ENCODE measurements around the gene FAM118B.

DNA sequence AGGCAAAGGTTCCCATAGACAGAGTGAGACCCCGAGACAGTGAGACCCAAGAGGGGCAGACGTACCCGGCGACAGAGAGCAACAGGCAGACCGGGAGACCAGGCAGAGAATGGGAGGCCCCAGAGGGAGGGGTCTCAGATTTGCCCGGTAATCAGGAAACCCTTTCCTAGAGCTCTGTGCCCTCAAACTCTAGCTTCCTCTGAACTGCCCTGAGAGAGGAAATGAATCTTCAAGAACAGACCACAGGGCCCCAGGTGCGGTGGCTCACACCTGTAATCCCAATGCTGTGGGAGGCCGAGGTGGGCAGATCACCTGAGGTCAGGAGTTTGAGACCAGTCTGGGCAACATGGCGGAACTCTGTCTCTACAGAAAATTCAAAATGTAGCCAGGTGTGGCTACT, 47.8 kb upstream of the FAM118B start:
- TF ChIP-seq RAD21 (IDR thresholded peaks at IDR 0.05), result no peak
- no peak for TF ChIP-seq FOXA1 (IDR thresholded peaks at IDR 0.05)
- TF ChIP-seq, protein P1, sequence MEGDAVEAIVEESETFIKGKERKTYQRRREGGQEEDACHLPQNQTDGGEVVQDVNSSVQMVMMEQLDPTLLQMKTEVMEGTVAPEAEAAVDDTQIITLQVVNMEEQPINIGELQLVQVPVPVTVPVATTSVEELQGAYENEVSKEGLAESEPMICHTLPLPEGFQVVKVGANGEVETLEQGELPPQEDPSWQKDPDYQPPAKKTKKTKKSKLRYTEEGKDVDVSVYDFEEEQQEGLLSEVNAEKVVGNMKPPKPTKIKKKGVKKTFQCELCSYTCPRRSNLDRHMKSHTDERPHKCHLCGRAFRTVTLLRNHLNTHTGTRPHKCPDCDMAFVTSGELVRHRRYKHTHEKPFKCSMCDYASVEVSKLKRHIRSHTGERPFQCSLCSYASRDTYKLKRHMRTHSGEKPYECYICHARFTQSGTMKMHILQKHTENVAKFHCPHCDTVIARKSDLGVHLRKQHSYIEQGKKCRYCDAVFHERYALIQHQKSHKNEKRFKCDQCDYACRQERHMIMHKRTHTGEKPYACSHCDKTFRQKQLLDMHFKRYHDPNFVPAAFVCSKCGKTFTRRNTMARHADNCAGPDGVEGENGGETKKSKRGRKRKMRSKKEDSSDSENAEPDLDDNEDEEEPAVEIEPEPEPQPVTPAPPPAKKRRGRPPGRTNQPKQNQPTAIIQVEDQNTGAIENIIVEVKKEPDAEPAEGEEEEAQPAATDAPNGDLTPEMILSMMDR (IDR thresholded peaks at IDR 0.05; ENCODE audit: low read depth, low read length, missing input control), result no peak
- TF ChIP-seq ZBTB33 (IDR thresholded peaks at IDR 0.05), result no peak
- no peak for TF ChIP-seq GABPA (IDR thresholded peaks at IDR 0.05 in 1 of 2, conservative IDR thresholded peaks at IDR 0.05 in 1 of 2)
- no peak for TF ChIP-seq EGR1 (IDR thresholded peaks at IDR 0.05; ENCODE audit: low read depth in 2 of 2)
- no peak for TF ChIP-seq TAF1 (conservative IDR thresholded peaks at IDR 0.05)
- no peak for TF ChIP-seq YY1 (IDR thresholded peaks at IDR 0.05)
- TF ChIP-seq JUND (IDR thresholded peaks at IDR 0.05), result no peak
- TF ChIP-seq ATF3 (IDR thresholded peaks at IDR 0.05), result no peak
- no peak for TF ChIP-seq MAX (IDR thresholded peaks at IDR 0.05)
- TF ChIP-seq, protein P2, sequence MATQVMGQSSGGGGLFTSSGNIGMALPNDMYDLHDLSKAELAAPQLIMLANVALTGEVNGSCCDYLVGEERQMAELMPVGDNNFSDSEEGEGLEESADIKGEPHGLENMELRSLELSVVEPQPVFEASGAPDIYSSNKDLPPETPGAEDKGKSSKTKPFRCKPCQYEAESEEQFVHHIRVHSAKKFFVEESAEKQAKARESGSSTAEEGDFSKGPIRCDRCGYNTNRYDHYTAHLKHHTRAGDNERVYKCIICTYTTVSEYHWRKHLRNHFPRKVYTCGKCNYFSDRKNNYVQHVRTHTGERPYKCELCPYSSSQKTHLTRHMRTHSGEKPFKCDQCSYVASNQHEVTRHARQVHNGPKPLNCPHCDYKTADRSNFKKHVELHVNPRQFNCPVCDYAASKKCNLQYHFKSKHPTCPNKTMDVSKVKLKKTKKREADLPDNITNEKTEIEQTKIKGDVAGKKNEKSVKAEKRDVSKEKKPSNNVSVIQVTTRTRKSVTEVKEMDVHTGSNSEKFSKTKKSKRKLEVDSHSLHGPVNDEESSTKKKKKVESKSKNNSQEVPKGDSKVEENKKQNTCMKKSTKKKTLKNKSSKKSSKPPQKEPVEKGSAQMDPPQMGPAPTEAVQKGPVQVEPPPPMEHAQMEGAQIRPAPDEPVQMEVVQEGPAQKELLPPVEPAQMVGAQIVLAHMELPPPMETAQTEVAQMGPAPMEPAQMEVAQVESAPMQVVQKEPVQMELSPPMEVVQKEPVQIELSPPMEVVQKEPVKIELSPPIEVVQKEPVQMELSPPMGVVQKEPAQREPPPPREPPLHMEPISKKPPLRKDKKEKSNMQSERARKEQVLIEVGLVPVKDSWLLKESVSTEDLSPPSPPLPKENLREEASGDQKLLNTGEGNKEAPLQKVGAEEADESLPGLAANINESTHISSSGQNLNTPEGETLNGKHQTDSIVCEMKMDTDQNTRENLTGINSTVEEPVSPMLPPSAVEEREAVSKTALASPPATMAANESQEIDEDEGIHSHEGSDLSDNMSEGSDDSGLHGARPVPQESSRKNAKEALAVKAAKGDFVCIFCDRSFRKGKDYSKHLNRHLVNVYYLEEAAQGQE (IDR thresholded peaks at IDR 0.05), result no peak
- no peak for TF ChIP-seq RXRA (IDR thresholded peaks at IDR 0.05)
- no peak for TF ChIP-seq HNF4G (IDR thresholded peaks at IDR 0.05)
